Ecto neural progenitor cell (in vitro differentiated cells): ENCODE measurements around the gene DDN.

Experiments
- DNase-seq: peaks from one replicate; pipeline ENCODE4 v3.0.0-alpha.2; 2018; ENCODE audit warnings: low spot score

Gene DDN

GRCh38 chr12:49031573-49032161 is 32.5 kb upstream of the DDN start:
- DNase-seq, result no peak

DNA sequence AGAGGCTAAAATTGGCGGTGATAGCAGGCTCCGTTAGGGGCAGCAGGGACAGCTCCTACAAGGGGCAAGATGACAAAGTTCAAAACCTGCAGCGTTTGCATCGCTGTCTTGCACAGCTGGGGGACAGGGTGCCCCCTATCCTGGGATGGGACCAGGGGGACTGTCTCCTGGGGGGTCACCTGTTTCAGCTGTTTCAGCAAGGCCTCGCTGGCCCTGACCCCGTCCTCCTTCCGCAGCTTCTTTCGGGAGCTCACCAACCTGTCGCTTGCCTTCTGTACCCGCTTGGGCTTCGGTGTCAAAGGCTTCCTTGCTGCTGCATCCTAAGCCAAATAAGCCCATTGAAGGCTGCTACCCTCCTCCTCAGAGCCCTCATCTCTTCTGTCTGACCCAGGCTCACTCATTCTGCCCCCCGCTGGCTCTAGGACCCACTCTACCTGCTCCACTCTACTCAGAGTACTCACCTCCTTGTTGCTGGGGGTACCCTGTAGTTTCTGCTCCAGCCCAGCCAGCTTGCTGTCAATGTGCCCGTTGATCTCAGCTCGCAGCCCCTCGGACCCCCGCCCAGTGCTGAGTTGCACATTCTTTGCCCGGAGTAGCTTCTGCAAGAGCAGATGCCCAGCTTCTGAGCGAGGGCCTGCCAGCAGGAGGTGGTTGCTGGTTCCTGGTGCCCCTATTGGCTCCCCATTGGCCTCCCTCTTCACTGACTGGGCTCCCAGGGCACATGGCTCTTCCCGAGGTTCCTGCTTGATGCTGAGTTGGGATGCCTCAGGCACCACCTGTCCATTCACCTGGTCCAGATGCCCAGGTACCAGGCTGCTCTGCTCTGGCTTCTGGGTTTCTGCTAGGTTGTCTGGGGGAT is 31.8 kb upstream of the DDN start:
- no peak for DNase-seq

- DNase-seq, result no peak
Measured at GRCh38 chr12:49030119-49030518, 30.9 kb upstream of the DDN start.

- no peak for DNase-seq
Measured at GRCh38 chr12:49028666-49029275, 29.6 kb upstream of the DDN start.

DNA sequence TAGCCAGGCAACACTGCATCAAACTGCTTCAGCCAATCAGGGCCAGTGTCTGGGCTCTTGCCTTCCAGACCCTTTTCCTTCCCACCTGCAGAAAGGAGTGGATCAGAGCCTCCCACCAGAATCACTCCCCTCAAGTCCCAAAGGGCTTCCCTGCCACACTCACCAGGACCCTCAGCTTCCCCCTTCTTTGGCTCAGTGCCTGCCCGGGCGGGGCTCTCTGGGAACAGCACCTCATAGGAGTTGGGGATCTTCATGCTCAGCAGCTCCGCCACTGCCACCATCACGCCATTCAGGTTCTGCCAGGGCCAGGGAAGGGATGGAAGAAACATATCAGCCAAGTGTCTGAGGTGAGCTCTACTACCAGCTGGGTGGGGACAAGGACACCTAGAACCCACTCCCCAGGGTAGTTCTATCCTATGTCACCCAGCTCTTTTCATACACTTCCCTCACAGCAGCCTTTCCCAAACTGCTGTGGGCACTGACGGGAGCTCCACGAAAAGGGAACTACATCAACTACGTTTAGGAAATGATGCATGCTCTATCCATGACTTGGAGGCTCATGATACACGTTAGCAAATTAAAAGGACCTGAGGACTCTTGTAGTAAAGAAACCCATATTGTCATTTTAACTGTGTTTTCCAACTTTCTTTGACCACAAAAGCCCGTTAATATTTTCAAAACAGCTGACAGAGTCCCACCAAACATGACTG is 28.8 kb upstream of the DDN start:
- DNase-seq, result no peak

DNA sequence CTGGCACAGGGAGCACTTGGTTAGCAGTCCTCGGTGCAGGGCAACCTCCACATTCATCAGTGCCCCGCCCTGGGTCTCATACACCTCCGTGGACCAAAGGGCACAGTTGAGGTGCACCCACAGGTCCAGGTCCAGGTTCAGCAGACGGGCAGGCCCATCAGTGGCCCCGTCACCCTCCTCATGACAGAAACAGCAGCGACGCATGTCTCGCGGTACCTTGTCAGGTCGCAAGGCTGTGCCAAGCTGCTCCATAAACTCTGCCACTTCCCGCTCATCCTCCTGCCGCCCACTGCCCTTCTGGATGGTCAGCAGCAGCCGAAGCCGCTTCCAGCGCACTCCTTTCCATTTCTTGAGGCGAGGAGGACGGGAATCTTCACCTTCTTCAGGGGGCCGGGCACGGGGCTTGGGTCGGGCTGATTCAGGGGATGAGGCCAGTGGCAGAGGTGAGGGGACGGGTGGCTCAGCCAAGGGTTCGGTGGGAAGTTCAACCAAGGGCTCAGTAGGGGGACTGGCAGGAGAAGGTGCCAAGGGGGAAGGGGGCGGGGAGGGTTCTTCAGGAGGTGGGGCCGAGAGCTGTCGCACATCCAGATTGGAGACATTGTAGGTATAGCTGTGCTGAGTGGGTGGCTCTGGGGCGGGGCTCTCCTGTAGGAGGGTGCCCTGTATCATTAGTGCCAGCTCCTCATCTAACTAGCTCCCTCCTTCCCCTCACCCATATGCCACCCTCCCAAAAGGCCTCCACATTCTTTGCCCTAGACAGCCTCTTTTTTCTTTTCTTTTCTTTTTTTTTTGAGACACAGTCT is 27.7 kb upstream of the DDN start:
- no peak for DNase-seq

- DNase-seq, result no peak
Measured at GRCh38 chr12:49026101-49026500, 26.9 kb upstream of the DDN start.

DNA sequence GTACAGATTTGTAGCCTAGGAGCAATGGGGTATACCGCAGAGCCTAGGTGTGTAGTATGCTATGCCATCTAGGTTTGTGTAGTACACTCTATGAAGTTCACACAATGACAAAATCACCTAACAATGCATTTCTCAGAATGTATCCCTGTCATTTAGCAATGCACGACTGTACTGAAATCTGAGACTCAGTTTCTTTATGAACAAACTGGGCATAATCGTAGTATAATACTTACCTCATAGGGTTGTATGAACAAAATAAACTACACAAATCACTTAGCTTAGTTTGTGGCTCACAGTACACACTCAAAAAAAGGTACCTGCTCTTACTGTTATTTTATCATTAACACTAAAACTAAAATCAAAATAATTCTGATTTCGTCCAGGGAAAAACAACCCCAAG is 26.3 kb upstream of the DDN start:
- no peak for DNase-seq

DNA sequence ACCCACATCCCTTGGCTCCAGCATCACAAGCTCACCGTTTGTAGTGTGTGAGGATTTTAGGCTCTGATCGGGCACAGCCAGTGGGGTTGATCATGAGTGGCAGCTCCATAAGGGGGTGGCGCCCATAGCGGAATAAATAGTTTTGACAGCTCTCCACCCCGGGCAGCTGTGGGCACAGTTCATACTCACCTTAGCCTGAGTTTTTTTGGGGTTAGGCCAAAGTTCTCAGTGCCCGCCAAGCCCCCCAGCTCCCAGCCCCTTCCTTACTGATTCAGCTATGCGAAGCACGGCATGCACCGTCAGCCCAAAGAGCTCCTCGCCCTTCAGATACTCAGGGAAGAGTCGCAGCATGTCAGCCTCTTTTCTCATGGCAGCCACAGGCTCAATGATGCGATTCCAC is 25.4 kb upstream of the DDN start:
- no peak for DNase-seq

DNA sequence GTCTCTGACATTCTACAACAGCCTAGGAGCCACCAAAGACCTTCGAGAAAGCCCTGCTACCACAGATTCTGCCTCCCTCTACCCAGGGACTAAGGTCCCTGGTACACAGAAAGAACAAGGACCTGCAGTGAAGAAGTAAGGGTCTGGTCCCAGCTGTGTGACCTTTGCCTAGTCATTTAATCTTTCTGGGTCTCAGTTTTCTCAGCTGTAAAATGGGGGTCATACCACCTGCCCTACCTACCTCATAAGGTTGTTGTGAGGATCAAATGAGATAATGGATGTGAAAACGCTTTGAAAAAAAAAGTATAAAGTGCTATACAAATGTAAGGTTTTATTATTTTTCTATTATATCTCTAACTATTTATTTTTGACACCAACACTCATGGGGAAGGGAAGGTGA is 24.6 kb upstream of the DDN start:
- no peak for DNase-seq

DNA sequence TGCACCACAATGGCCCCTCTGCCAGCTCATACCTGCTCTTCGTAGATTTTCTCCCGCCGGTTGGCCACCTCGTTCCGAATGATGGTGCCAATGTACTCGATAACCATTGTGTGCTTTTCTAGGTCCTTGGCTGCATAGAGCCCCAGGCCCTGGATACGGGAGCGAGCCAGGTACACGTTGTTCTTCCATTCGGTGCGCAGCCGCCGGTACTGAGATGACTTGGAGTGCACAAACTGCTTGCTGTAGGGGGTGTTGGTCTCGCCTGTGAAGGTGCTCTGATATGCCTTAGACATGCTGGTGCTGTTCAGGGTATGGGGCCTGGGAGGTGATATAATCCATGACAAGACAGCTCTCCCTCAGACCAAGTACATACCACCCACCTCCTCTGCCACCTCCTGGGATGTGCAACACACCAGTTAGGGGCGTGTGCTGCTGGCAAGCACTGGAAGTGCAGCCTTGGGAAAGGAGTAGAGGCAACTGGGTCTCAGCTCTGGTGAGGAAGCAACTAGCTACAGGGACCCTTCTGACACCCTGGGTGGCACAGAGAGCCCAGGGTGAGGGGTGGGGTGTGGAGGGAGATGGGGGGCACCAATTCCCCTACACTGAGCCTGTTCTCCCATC is 23.5 kb upstream of the DDN start:
- no peak for DNase-seq

- no peak for DNase-seq
Measured at GRCh38 chr12:49021292-49021915, 22.2 kb upstream of the DDN start.

GRCh38 chr12:49020441-49020840 is 21.3 kb upstream of the DDN start:
- DNase-seq, result no peak

- DNase-seq, result no peak
Measured at GRCh38 chr12:49019443-49020324, 20.5 kb upstream of the DDN start.

DNA sequence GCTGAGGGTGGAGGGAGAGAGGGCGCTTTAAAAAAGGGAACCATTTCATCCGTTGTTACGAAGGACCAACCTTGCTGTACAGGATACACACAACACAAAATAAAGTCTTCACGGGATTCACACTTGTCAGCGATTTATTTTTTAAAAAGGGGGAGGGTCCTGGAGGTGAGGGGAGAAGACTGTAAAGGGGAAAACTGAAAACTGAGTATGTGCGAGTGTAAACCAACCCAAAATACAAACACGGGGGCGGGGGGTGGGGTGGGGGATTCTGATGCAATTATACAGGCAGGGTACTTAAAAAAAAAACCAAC is 19.9 kb upstream of the DDN start:
- DNase-seq, result no peak

GRCh38 chr12:49018261-49019119 is 19.3 kb upstream of the DDN start, which contains the start of gene PRKAG1:
Gene PRKAG1 (minus strand): TSS chr12:49018776. CDS start chr12:49018740, 36 bp downstream.
- peak; percentile 99 for DNase-seq

DNA sequence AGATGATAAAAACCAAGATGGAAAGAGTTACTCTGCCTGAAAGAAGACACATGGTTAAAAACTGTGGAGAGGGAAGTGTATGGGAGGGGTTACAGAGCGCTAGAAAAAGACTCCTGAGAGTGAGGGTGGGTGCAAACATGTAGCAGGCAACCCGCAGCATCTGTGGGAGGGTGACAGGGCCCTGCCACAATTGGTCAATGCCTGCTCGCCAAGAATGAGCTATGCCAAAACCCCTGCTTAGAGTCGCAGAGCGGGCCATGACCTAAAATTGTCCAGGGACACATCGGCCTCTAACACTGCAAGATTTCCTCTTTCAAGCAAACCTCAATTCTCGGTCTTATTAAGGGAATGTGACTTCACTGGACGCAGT is 18.7 kb upstream of the DDN start:
- no peak for DNase-seq

DNA sequence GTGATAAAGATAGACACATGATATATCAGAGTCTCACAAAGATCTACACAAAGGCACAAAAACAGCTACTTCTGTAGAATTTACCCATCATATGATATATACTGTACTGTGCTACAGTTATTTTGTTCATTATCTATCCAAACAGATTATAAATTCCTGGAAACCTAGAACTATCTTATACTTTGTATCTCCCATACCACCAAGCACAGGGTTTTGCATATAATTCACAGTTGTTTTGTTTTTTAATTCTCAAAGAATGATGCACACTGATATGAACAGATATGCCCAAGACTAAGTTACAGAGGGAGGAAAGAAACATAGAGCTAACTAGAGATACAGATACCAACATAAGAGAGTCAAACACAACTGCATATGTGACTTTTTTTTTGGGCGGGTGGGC is 16.0 kb upstream of the DDN start:
- DNase-seq, result no peak

DNA sequence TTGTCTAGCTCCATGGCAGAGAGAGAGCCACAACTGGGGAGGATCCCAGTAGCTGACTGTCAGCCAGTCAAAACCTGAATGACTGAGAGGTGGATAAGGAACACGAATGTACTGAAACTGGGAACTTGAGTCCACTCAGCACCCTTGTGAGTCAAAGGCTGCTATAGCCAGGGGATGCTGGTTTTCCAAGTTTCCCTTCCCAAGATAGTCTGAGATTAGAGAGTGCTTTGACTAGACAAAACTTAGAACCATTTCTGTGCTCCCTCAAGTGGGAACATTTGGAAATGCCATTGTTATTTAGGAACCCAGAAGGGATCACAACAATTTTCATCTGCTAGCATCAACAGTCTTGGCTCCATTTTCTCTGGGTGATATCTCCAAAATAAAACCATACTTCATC is 15.4 kb upstream of the DDN start:
- no peak for DNase-seq
